IMR-90 (cell line): ENCODE data around the gene SH3RF3. TPM values are rescaled to one million over a fixed set of nuclear protein-coding genes. Genes with fewer than 3 reads are reported as not detected.
A peak's percentile ranks its signal among the peaks of the same experiment; 100 is the strongest.

ENCODE experiments used
- ATAC-seq: fragments of 200-7000 bp; cut with Tn5 transposase; 2 replicates; pipeline ENCODE4 v1.9.1; 2020; ENCODE audit warnings: low read depth, mild to moderate bottlenecking, moderate library complexity
- BruUV-seq: library from RNA; stranded (reverse); fragments of 400-500 nt; replicated peaks from 2 replicates; lab custom pipeline; 2021; lab: Mats Ljungman, UMichigan
- CTCF ChIA-PET: fragments of 300-600 bp; formaldehyde crosslinking; extraction: SDS; loops from one replicate; lab custom pipeline; 2021; ENCODE audit warnings: antibody characterized with exemption; lab: Yijun Ruan, JAX
- POLR2A ChIA-PET: fragments of 300-600 bp; sonication (Branson Sonifier 250); formaldehyde crosslinking; loops from one replicate; lab custom pipeline; 2022; ENCODE audit warnings: antibody characterized with exemption; ENCODE audit not compliant: unreplicated experiment; lab: Charles Lee
- DNase-seq: peaks from one replicate; pipeline ENCODE4 v3.0.0; 2013
- H2AFZ ChIP-seq: replicated peaks from 2 replicates; pipeline ENCODE3; 2013; ENCODE audit warnings: low read length, mild to moderate bottlenecking; ENCODE audit not compliant: poor library complexity
- H2AK5ac ChIP-seq: 2 replicates; pipeline ENCODE4 v1.6.1; 2013; ENCODE audit warnings: low read depth, low read length, inconsistent platforms
- H2AK9ac ChIP-seq: replicated peaks from 2 replicates; pipeline ENCODE3; 2013; ENCODE audit warnings: mild to moderate bottlenecking, low read depth, low read length, moderate library complexity; ENCODE audit not compliant: poor library complexity
- H2BK120ac ChIP-seq: 2 replicates; pipeline ENCODE4 v1.6.1; 2013; ENCODE audit warnings: low read depth, low read length, inconsistent platforms
- H2BK15ac ChIP-seq: 3 replicates; pipeline ENCODE4 v1.6.1; 2013; ENCODE audit warnings: low read depth, low read length, inconsistent platforms
- H2BK20ac ChIP-seq: 2 replicates; pipeline ENCODE4 v1.6.1; 2013; ENCODE audit warnings: low read depth, mild to moderate bottlenecking, inconsistent platforms, low read length, moderate library complexity
- H2BK5ac ChIP-seq: 2 replicates; pipeline ENCODE4 v1.6.1; 2013; ENCODE audit warnings: mild to moderate bottlenecking, low read depth, low read length, inconsistent platforms; ENCODE audit not compliant: poor library complexity, severe bottlenecking
- H3K14ac ChIP-seq: replicated peaks from 2 replicates; pipeline ENCODE4 v1.6.1; 2013; ENCODE audit warnings: low read depth, low read length, inconsistent platforms
- H3K18ac ChIP-seq: 2 replicates; pipeline ENCODE4 v1.6.1; 2013; ENCODE audit warnings: low read depth, low read length, control low read depth
- H3K23ac ChIP-seq: 2 replicates; pipeline ENCODE4 v1.6.1; 2013; ENCODE audit warnings: low read depth, low read length, inconsistent platforms
- H3K27ac ChIP-seq: 2 replicates; pipeline ENCODE4 v1.5.1; 2013; ENCODE audit warnings: mild to moderate bottlenecking, control low read depth, low read length; ENCODE audit not compliant: insufficient read depth
- H3K27me3 ChIP-seq: 2 replicates; pipeline ENCODE4 v1.6.1; 2013; ENCODE audit warnings: low read length; ENCODE audit not compliant: control insufficient read depth, insufficient read depth
- H3K36me3 ChIP-seq: 2 replicates; pipeline ENCODE4 v1.6.1; 2013; ENCODE audit warnings: low read length, mixed read lengths; ENCODE audit not compliant: control insufficient read depth, insufficient read depth
- H3K4ac ChIP-seq: 2 replicates; pipeline ENCODE4 v1.6.1; 2013; ENCODE audit warnings: low read depth, low read length, inconsistent platforms
- H3K4me1 ChIP-seq: 2 replicates; pipeline ENCODE4 v1.6.1; 2013; ENCODE audit warnings: low read length, mixed read lengths; ENCODE audit not compliant: control insufficient read depth, insufficient read depth
- H3K4me2 ChIP-seq: 2 replicates; pipeline ENCODE4 v1.6.1; 2013; ENCODE audit warnings: low read depth, mild to moderate bottlenecking, control low read depth, low read length, moderate library complexity
- H3K4me3 ChIP-seq: 2 replicates; pipeline ENCODE4 v1.5.1; 2013; ENCODE audit warnings: low read depth, mild to moderate bottlenecking, control low read depth, low read length, moderate library complexity; ENCODE audit not compliant: insufficient read depth
- H3K56ac ChIP-seq: 2 replicates; pipeline ENCODE4 v1.6.1; 2013; ENCODE audit warnings: low read length, inconsistent platforms; ENCODE audit not compliant: insufficient read depth; ENCODE audit errors: extremely low read depth
- H3K79me1 ChIP-seq, 2 experiments: 2 replicates each; pipeline ENCODE4 v1.6.1; 2013; ENCODE audit warnings: low read length in 2 of 2, inconsistent platforms in 1 of 2, low read depth in 1 of 2
- H3K9ac ChIP-seq: 2 replicates; pipeline ENCODE4 v1.6.1; 2013; ENCODE audit warnings: low read depth, low read length, control low read depth
- H3K9me1 ChIP-seq: 2 replicates; pipeline ENCODE4 v1.6.1; 2013; ENCODE audit warnings: low read length, inconsistent platforms; ENCODE audit not compliant: insufficient read depth
- H3K9me3 ChIP-seq: 2 replicates; pipeline ENCODE4 v1.6.1; 2013; ENCODE audit warnings: low read length; ENCODE audit not compliant: control insufficient read depth, insufficient read depth
- H4K20me1 ChIP-seq: 2 replicates; pipeline ENCODE4 v1.6.1; 2013; ENCODE audit warnings: low read length, inconsistent platforms; ENCODE audit not compliant: insufficient read depth
- H4K5ac ChIP-seq: 2 replicates; pipeline ENCODE4 v1.6.1; 2013; ENCODE audit warnings: mild to moderate bottlenecking, low read depth, low read length, control low read depth
- H4K8ac ChIP-seq, 2 experiments: 2 replicates each; pipeline ENCODE4 v1.6.1; 2013; ENCODE audit warnings: low read depth in 2 of 2, low read length in 2 of 2, control low read depth in 1 of 2, inconsistent platforms in 1 of 2
- H4K91ac ChIP-seq: 2 replicates; pipeline ENCODE4 v1.6.1; 2013; ENCODE audit warnings: low read depth, low read length, inconsistent platforms; ENCODE audit not compliant: insufficient read depth
- FOS ChIP-seq: fragments of 150-350 bp; IDR thresholded peaks from 2 replicates; pipeline ENCODE4 v1.6.1; 2016; ENCODE audit warnings: low read depth, low read length
- RAD21 ChIP-seq: IDR thresholded peaks from 2 replicates; pipeline ENCODE4 v1.6.1; 2012; ENCODE audit warnings: low read length, improper control_type of control experiment
- USF2 ChIP-seq: fragments of 150-350 bp; IDR thresholded peaks from 2 replicates; pipeline ENCODE4 v1.6.1; 2017; ENCODE audit warnings: mild to moderate bottlenecking, antibody characterized with exemption, low read length, low read depth
- WGBS, 2 experiments: methylation state at CpG; one replicate each; pipeline versions ENCODE4 v1.1.5 to v1.1.7; 2013; ENCODE audit warnings: missing lambda C conversion rate in 2 of 2; ENCODE audit not compliant: insufficient read length in 1 of 2; ENCODE audit errors: extremely low coverage in 2 of 2; 5-methylcytosine and 5-hydroxymethylcytosine counted together
- dilution Hi-C: fragments of 300-500 bp; cut with HindIII; formaldehyde crosslinking; loops from one replicate; pipeline ENCODE4 v1.14.3; 2018; ENCODE audit warnings: low sequenced_read_pairs; ENCODE audit not compliant: unreplicated experiment
- in situ Hi-C: fragments of 300-500 bp; cut with MboI; formaldehyde crosslinking; loops from 3 replicates; pipeline ENCODE4 v1.14.3; 2019; ENCODE audit warnings: low sequenced_read_pairs, inconsistent platforms, mixed read lengths
- intact Hi-C: fragments of 100-400 bp; cut with micrococcal nuclease; formaldehyde crosslinking; loops from 2 replicates; pipeline ENCODE4 v1.10.0; 2022
- polyA plus RNA-seq, 3 experiments: library from polyadenylated mRNA; depleted of rRNA; stranded (reverse); fragments of >200 nt; gene quantifications; 2 replicates each; pipeline ENCODE4 v1.2.3, GENCODE V29; 2012; ENCODE audit warnings: low replicate concordance in 1 of 3
- total RNA-seq: library from RNA; depleted of rRNA; stranded (reverse); fragments of >200 nt; gene quantifications from 2 replicates; pipeline ENCODE4 v1.2.3, GENCODE V29; 2012

The SH3RF3 gene
- total and polyA plus RNA-seq, 2 of the 4 experiments (the other 2 are of a cell fraction) = 3.4 to 5.3 TPM

- TF ChIP-seq USF2 = no peak
- TF ChIP-seq RAD21 = no peak
Measured at GRCh38 chr2:109486711-109487535, 357.9 kb downstream of the SH3RF3 start (continued).

- ChIA-PET CTCF (interaction anchor here (0.5 kb wide), 1 partner anchor 61 kb away, joined by 5 read pairs; no protein-coding TSS in a partner anchor), POLR2A (no interaction called here)
- no peaks in the 10 kb centered on the region for H3K9me3 ChIP-seq
- H2AK9ac ChIP-seq = peak overlapping the region; percentile 38
- H3K56ac ChIP-seq = peak overlapping the region; percentile 37; the same call in 1 of the 2 replicates
- ATAC-seq (peak; percentile 79), DNase-seq (no peak)
- WGBS, 2 experiments = 12% methylated on average over 5 of the region's 7 CpGs; no CpG with 5 or more reads in 1 of the 2 experiments
- peak overlapping the region; percentile 3; the same call in 1 of the 2 replicates for H3K4me2 ChIP-seq
- no peaks in the 10 kb centered on the region for H3K27me3 ChIP-seq
- in situ Hi-C loops = no loop called here
- intact Hi-C loops = loop anchor here (1.0 kb wide), 1 partner anchor 40 kb away; no protein-coding TSS in a partner anchor
- dilution Hi-C loops = no loop called here
- H3K23ac ChIP-seq = peak overlapping the region; percentile 70
- peak overlapping the region; percentile 88 for H2BK20ac ChIP-seq
- 0 out of 2 replicates have a peak, but pooled peaks have one; percentile 1 for TF ChIP-seq FOS
- no peak for TF ChIP-seq USF2
- peak overlapping the region; percentile 78 for H3K18ac ChIP-seq
- H2BK120ac ChIP-seq = peak overlapping the region; percentile 91
- H4K20me1 ChIP-seq = no peaks in the 10 kb centered on the region
- H2BK15ac ChIP-seq = peak overlapping the region; percentile 52; the same call in 1 of the 3 replicates
- H3K14ac ChIP-seq = peak overlapping the region; percentile 51
- H2AK5ac ChIP-seq = peak overlapping the region; percentile 95
- peak overlapping the region; percentile 91 for H3K4ac ChIP-seq
- H3K79me1 ChIP-seq = peaks cover 6 to 48% of the 10 kb centered on the region in 2 experiments; a peak in 2 of 4 replicates
- peak overlapping the region; percentile 83 for H3K27ac ChIP-seq
- H3K36me3 ChIP-seq = peaks cover 13% of the 10 kb centered on the region
- H2AFZ ChIP-seq = peak overlapping the region; percentile 0
- peaks cover 36% of the 10 kb centered on the region for H3K9me1 ChIP-seq
- no TSS peak for BruUV-seq
- peak overlapping the region; percentile 88 for H2BK5ac ChIP-seq
- H4K91ac ChIP-seq = peak overlapping the region; percentile 92
- H3K9ac ChIP-seq = peak overlapping the region; percentile 42
- peak overlapping the region; percentile 26 to 83 for H4K8ac ChIP-seq
- H3K4me3 ChIP-seq = no peak overlapping the region
- peak overlapping the region; percentile 57 for H4K5ac ChIP-seq
- peaks cover 32% of the 10 kb centered on the region for H3K4me1 ChIP-seq
Measured at GRCh38 chr2:109487536-109487869, 358.5 kb downstream of the SH3RF3 start.
